Thymus (tissue), 11 donors: Measurements from ENCODE around the gene GPR18. TPM values are rescaled to one million over a fixed set of nuclear protein-coding genes. Genes with fewer than 3 reads are reported as not detected.

ENCODE experiments used
- DNase-seq, 9 donors: peaks; one replicate each; pipeline ENCODE4 v3.0.0-alpha.2; 2013; ENCODE audit warnings: low spot score in 9 of 9, low read depth in 6 of 9, missing footprints in 1 of 9
- H3K27ac ChIP-seq, 2 donors: one replicate each; pipeline ENCODE4 v1.5.1; 2013; ENCODE audit warnings: control low read depth in 1 of 2, low read depth in 1 of 2, low read length in 1 of 2, mild to moderate bottlenecking in 1 of 2, moderate library complexity in 1 of 2
- H3K27me3 ChIP-seq, 2 donors: one replicate each; pipeline ENCODE4 v1.5.1; 2013; ENCODE audit warnings: low read length in 1 of 2; ENCODE audit not compliant: control insufficient read depth in 2 of 2, insufficient read depth in 1 of 2
- H3K36me3 ChIP-seq, 2 donors: one replicate each; pipeline ENCODE4 v1.5.1; 2013; ENCODE audit warnings: low read length in 1 of 2, mild to moderate bottlenecking in 1 of 2, moderate library complexity in 1 of 2; ENCODE audit not compliant: control insufficient read depth in 2 of 2, insufficient read depth in 2 of 2
- H3K4me1 ChIP-seq, 2 donors: one replicate each; pipeline ENCODE4 v1.5.1; 2013; ENCODE audit warnings: low read length in 2 of 2; ENCODE audit not compliant: control insufficient read depth in 2 of 2, insufficient read depth in 2 of 2
- H3K4me3 ChIP-seq, 2 donors: one replicate each; pipeline ENCODE4 v1.5.1; 2013; ENCODE audit warnings: low read length in 2 of 2, control low read depth in 1 of 2, mild to moderate bottlenecking in 1 of 2
- H3K9me3 ChIP-seq, 2 donors: one replicate each; pipeline ENCODE4 v1.5.1; 2013; ENCODE audit warnings: low read length in 1 of 2, mild to moderate bottlenecking in 1 of 2; ENCODE audit not compliant: control insufficient read depth in 2 of 2, insufficient read depth in 1 of 2
- WGBS: extraction: QIAGEN DNeasy Blood & Tissue Kit; methylation state at CpG from one replicate; pipeline ENCODE4 v1.1.7; 2013; 5-methylcytosine and 5-hydroxymethylcytosine counted together
- polyA plus RNA-seq: library from polyadenylated mRNA; stranded (reverse); fragments of 200-250 nt; gene quantifications from one replicate; pipeline ENCODE4 v1.2.3, GENCODE V29; 2013
- total RNA-seq: library from RNA; stranded (reverse); fragments of 120-200 nt; gene quantifications from one replicate; pipeline ENCODE4 v1.2.4, GENCODE V29; 2013
- donor health status: healthy.

The GPR18 gene
- total and polyA plus RNA-seq, 2 donors, result 6.7 to 8.1 TPM

- WGBS, result 95% methylated on average over 12 of the region's 12 CpGs
- Histone ChIP-seq H3K4me3 (no peak overlapping the region), H3K9me3 (no peaks in the 10 kb centered on the region), H3K27ac (no peak overlapping the region), H3K4me1 (peaks cover 0 to 8% of the 10 kb centered on the region in 2 donors), H3K27me3 (no peaks in the 10 kb centered on the region), H3K36me3 (peaks cover 3 to 17% of the 10 kb centered on the region in 2 donors)
- DNase-seq, result no peak
Measured at GRCh38 chr13:99295488-99296252, 37.5 kb upstream of the GPR18 start.

- DNase-seq, result no peak
- Histone ChIP-seq H3K27me3 (no peaks in the 10 kb centered on the region), H3K4me3 (no peak overlapping the region), H3K27ac (no peak overlapping the region), H3K9me3 (no peaks in the 10 kb centered on the region), H3K4me1 (peaks cover 0 to 7% of the 10 kb centered on the region in 2 donors), H3K36me3 (peaks cover 3 to 17% of the 10 kb centered on the region in 2 donors)
- WGBS, result 92% methylated on average over 7 of the region's 7 CpGs
Measured at GRCh38 chr13:99294958-99295357, 36.8 kb upstream of the GPR18 start.

- Histone ChIP-seq H3K4me1 (peaks cover 0 to 5% of the 10 kb centered on the region in 2 donors), H3K27ac (no peak overlapping the region), H3K9me3 (no peaks in the 10 kb centered on the region), H3K36me3 (peaks cover 5 to 19% of the 10 kb centered on the region in 2 donors), H3K4me3 (no peak overlapping the region), H3K27me3 (no peaks in the 10 kb centered on the region)
- no peak for DNase-seq
Measured at GRCh38 chr13:99294198-99294597, 36.0 kb upstream of the GPR18 start.

GRCh38 chr13:99293178-99293577 lies 35.0 kb upstream of the GPR18 start:
- no peak overlapping the region for H3K27ac ChIP-seq
- WGBS, result 56% methylated on average over 2 of the region's 2 CpGs
- peaks cover 5 to 23% of the 10 kb centered on the region in 2 donors for H3K36me3 ChIP-seq
- no peak for DNase-seq
- no peaks in the 10 kb centered on the region for H3K9me3 ChIP-seq
- no peaks in the 10 kb centered on the region for H3K27me3 ChIP-seq
- peaks cover 0 to 5% of the 10 kb centered on the region in 2 donors for H3K4me1 ChIP-seq
- no peak overlapping the region for H3K4me3 ChIP-seq

- H3K27me3 ChIP-seq, result no peaks in the 10 kb centered on the region
- H3K4me1 ChIP-seq, result peaks cover under 1 to 8% of the 10 kb centered on the region in 2 donors
- no peak for DNase-seq
- H3K4me3 ChIP-seq, result no peak overlapping the region
- 99% methylated on average over 3 of the region's 3 CpGs for WGBS
- peaks cover 11 to 27% of the 10 kb centered on the region in 2 donors for H3K36me3 ChIP-seq
- H3K27ac ChIP-seq, result no peak overlapping the region
- H3K9me3 ChIP-seq, result no peaks in the 10 kb centered on the region
Measured at GRCh38 chr13:99290894-99291293, 32.7 kb upstream of the GPR18 start.

- Histone ChIP-seq H3K4me3 (no peak overlapping the region), H3K27me3 (no peaks in the 10 kb centered on the region), H3K4me1 (peaks cover 4 to 10% of the 10 kb centered on the region in 2 donors), H3K27ac (no peak overlapping the region), H3K9me3 (no peaks in the 10 kb centered on the region), H3K36me3 (peaks cover 11 to 17% of the 10 kb centered on the region in 2 donors)
- DNase-seq, result no peak
- 95% methylated on average over 7 of the region's 7 CpGs for WGBS
Measured at GRCh38 chr13:99289674-99290337, 31.6 kb upstream of the GPR18 start.

- no peak for DNase-seq
- Histone ChIP-seq H3K4me3 (no peak overlapping the region), H3K4me1 (peaks cover 4 to 10% of the 10 kb centered on the region in 2 donors), H3K27me3 (no peaks in the 10 kb centered on the region), H3K27ac (no peak overlapping the region), H3K36me3 (peaks cover 11 to 14% of the 10 kb centered on the region in 2 donors), H3K9me3 (no peaks in the 10 kb centered on the region)
- WGBS, result 94% methylated on average over 2 of the region's 2 CpGs
Measured at GRCh38 chr13:99289271-99289670, 31.1 kb upstream of the GPR18 start.

- H3K4me1 ChIP-seq, result peaks cover 4 to 10% of the 10 kb centered on the region in 2 donors
- WGBS, result 75% methylated on average over 2 of the region's 2 CpGs
Measured at GRCh38 chr13:99288089-99288488, 29.9 kb upstream of the GPR18 start.

GRCh38 chr13:99287551-99287950 lies 29.4 kb upstream of the GPR18 start:
- H3K36me3 ChIP-seq, result peaks cover 8 to 9% of the 10 kb centered on the region in 2 donors
- no peak overlapping the region for H3K4me3 ChIP-seq
- no peak overlapping the region for H3K27ac ChIP-seq
- no peaks in the 10 kb centered on the region for H3K9me3 ChIP-seq
- peaks cover 4 to 10% of the 10 kb centered on the region in 2 donors for H3K4me1 ChIP-seq
- DNase-seq, result no peak
- 90% methylated on average over 4 of the region's 4 CpGs for WGBS
- no peaks in the 10 kb centered on the region for H3K27me3 ChIP-seq

More at GRCh38 chr13:99288089-99288488, 29.9 kb upstream of the GPR18 start:
- DNase-seq, result no peak
- no peak overlapping the region for H3K4me3 ChIP-seq
- no peaks in the 10 kb centered on the region for H3K9me3 ChIP-seq
- H3K36me3 ChIP-seq, result peaks cover 8 to 9% of the 10 kb centered on the region in 2 donors
- peak overlapping the region in 1 of 2 donors; percentile 21 for H3K27ac ChIP-seq
- no peaks in the 10 kb centered on the region for H3K27me3 ChIP-seq
